Measurements from ENCODE around the gene SHC3. TPM values are rescaled to one million over a fixed set of nuclear protein-coding genes. Genes with fewer than 3 reads are reported as not detected.
A peak's percentile ranks its signal among the peaks of the same experiment; 100 is the strongest.

The SHC3 gene
- total RNA-seq, 1 experiment from 2014 or later = 1.8 TPM

DNA sequence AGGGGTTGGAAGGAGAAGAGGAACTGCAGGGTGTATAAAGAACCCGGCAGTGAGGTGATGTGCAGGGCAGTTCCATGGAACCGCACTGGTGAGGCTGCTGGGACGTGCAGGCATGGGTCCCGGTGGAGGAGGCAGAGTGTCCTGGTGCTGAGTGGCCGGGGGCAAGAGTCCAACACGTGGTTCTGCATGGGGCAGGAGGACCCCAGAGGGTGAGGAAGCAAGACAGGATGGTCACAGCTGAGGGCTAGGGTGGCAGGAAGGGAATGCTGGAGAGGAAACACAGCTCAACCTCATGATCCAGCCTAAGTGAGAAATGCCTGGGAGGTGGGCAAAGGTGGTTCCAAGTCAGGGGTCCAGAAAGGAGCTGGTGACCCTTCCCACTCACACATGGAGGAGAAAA is 100.2 kb downstream of the SHC3 start:
- Histone ChIP-seq H4K5ac (ENCODE audit: insufficient read length, low read depth, low read length) (no peak overlapping the region), H3K9ac (ENCODE audit: extremely low read depth, insufficient read length, low read length) (no peak overlapping the region), H4K8ac (replicated peaks; ENCODE audit: insufficient read length, low read depth, low read length) (no peak overlapping the region), H2BK5ac (ENCODE audit: insufficient read length, low read length) (no peak overlapping the region), H2AFZ (ENCODE audit: low read length) (no peak overlapping the region), H3K23ac (ENCODE audit: insufficient read length, low read depth, low read length) (no peak overlapping the region), H3K23me2 (ENCODE audit: insufficient read length, low read depth, low read length, poor library complexity, severe bottlenecking) (no peaks in the 10 kb centered on the region), H3K27me3 (ENCODE audit: insufficient read depth, low read length) (no peaks in the 10 kb centered on the region), H2AK5ac (ENCODE audit: insufficient read length, low read length) (no peak overlapping the region), H3K14ac (ENCODE audit: insufficient read depth, low read length) (peak overlapping the region; percentile 34; the same call in 1 of the 2 replicates), H2BK15ac (ENCODE audit: low read depth, low read length) (no peak overlapping the region), H3T11ph (ENCODE audit: low read length) (no peak overlapping the region), H3K79me2 (ENCODE audit: insufficient read depth, low read length) (no peaks in the 10 kb centered on the region), H2BK12ac (ENCODE audit: insufficient read length, low read depth, low read length) (no peak overlapping the region), H3K27ac (ENCODE audit: insufficient read length, low read depth, low read length) (no peak overlapping the region), H2BK20ac (ENCODE audit: low read depth, low read length, poor library complexity, severe bottlenecking) (no peak overlapping the region), H3K4me1 (ENCODE audit: insufficient read depth, low read length) (no peaks in the 10 kb centered on the region), H3K4me2 (ENCODE audit: insufficient read depth, insufficient read length, low read length) (no peak overlapping the region), H3K4ac (ENCODE audit: low read depth, low read length) (no peak overlapping the region), H2BK120ac (ENCODE audit: low read depth, low read length, poor library complexity, severe bottlenecking) (no peak overlapping the region), H3K9me3 (ENCODE audit: control insufficient read depth, low read depth, low read length) (no peaks in the 10 kb centered on the region), H3K79me1 (ENCODE audit: insufficient read depth, low read depth, low read length, poor library complexity, severe bottlenecking) (no peaks in the 10 kb centered on the region), H3K18ac (ENCODE audit: insufficient read length, low read depth, low read length) (no peak overlapping the region), H3K56ac (ENCODE audit: insufficient read length, low read depth, low read length) (no peak overlapping the region), H4K20me1 (ENCODE audit: control insufficient read depth, insufficient read depth, insufficient read length) (no peaks in the 10 kb centered on the region), H4K91ac (ENCODE audit: insufficient read length, low read depth, low read length) (no peak overlapping the region)
- no peaks in the 10 kb centered on the region for H3K4me1 Mint-ChIP-seq
- H3K27me3 Mint-ChIP-seq (ENCODE audit: low read depth) = peaks cover 1% of the 10 kb centered on the region; the same call in 1 of the 2 replicates
- H3K36me3 Mint-ChIP-seq (ENCODE audit: insufficient read depth in 1 of 3, low read depth in 3 of 3) = no peaks in the 10 kb centered on the region; a peak in 1 of 7 replicates
- TF ChIP-seq, protein P1, sequence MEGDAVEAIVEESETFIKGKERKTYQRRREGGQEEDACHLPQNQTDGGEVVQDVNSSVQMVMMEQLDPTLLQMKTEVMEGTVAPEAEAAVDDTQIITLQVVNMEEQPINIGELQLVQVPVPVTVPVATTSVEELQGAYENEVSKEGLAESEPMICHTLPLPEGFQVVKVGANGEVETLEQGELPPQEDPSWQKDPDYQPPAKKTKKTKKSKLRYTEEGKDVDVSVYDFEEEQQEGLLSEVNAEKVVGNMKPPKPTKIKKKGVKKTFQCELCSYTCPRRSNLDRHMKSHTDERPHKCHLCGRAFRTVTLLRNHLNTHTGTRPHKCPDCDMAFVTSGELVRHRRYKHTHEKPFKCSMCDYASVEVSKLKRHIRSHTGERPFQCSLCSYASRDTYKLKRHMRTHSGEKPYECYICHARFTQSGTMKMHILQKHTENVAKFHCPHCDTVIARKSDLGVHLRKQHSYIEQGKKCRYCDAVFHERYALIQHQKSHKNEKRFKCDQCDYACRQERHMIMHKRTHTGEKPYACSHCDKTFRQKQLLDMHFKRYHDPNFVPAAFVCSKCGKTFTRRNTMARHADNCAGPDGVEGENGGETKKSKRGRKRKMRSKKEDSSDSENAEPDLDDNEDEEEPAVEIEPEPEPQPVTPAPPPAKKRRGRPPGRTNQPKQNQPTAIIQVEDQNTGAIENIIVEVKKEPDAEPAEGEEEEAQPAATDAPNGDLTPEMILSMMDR (conservative IDR thresholded peaks at IDR 0.05) = no peak
- no peak for DNase-seq
- H3K4me3 Mint-ChIP-seq = no peak overlapping the region
- H3K27ac Mint-ChIP-seq = peak overlapping the region in 1 of 3 experiments; percentile 56; a peak in 1 of 7 replicates
- WGBS (ENCODE audit: extremely low coverage, insufficient read length, low lambda C conversion rate) = no CpG with 5 or more reads among the region's 6 CpGs
- no peaks in the 10 kb centered on the region for H3K9me3 Mint-ChIP-seq

All from H9 (cell line).